HG03025 (cell line): ENCODE measurements around the gene NKX2-3.

Experiments used
- ATAC-seq: cut with Tn5 transposase; IDR thresholded peaks from one replicate; pipeline ENCODE4 v1.9.1; 2021; ENCODE audit warnings: mild to moderate bottlenecking, moderate library complexity; ENCODE audit not compliant: unreplicated experiment, low FRiP score

NKX2-3 gene

GRCh38 chr10:99571816-99572215, 39.1 kb downstream of the NKX2-3 start:
- ATAC-seq = no peak

DNA sequence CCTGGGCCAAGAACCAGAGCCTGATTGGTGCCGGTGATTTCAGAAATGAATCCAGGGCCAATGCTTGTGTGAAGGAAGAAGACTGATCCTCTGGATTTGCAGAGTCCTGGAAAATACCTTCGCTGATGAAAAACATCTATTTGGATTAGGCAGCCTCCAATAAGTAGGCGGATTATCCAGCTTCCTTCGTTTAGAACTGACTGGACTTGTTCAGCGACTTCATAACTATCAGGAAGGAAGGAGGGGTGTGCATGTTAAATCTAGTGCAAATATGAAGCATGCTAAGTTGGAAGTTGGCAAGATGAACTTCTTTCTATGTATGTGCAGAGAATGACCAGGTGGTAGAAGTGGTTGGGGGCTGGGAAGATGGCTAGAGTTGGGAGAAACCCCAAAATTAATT, 41.0 kb downstream of the NKX2-3 start:
- no peak for ATAC-seq

- ATAC-seq = no peak
Measured at GRCh38 chr10:99579971-99580370, 47.2 kb downstream of the NKX2-3 start.

DNA sequence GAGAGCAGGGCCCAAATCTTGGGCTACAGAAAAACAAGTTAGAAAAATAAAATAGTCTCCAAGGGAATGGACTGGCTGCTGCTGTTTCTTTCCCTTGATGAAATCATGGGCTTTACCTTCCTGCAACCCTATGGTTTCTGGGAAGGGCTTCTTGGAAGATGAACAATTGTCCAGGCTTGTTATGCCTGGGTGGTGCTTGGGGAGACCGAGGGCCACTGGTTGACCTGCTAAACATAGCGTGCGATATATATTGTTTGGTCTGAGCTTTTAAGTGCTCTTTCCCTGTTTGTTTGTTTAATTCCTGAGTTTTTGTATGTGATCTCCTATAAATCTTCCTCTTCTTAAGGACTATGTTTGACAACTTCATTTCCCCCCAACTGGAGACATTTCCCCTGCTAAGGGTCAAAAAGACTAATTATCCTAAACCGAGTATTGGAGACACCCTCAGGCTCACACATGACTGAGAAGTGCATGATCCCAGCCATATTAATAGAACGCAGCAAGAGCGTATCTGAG, 49.6 kb downstream of the NKX2-3 start:
- no peak for ATAC-seq

GRCh38 chr10:99583687-99584086, 50.9 kb downstream of the NKX2-3 start:
- no peak for ATAC-seq
